GM10847 (cell line): Measurements from ENCODE around the gene RAB4A.

Experiments used
- POLR2A ChIP-seq: IDR thresholded peaks from 2 replicates; pipeline ENCODE4 v1.6.1; 2011; ENCODE audit not compliant: insufficient read length; ENCODE audit errors: extremely low read depth

RAB4A gene

GRCh38 chr1:229278120-229278741 is 7.3 kb downstream of the RAB4A start:
- no peak for TF ChIP-seq POLR2A

GRCh38 chr1:229279242-229279641 is 8.3 kb downstream of the RAB4A start:
- TF ChIP-seq POLR2A, result no peak

- no peak for TF ChIP-seq POLR2A
Measured at GRCh38 chr1:229280037-229280828, 9.3 kb downstream of the RAB4A start.

- no peak for TF ChIP-seq POLR2A
Measured at GRCh38 chr1:229280921-229281320, 10.0 kb downstream of the RAB4A start.

- no peak for TF ChIP-seq POLR2A
Measured at GRCh38 chr1:229281339-229281926, 10.5 kb downstream of the RAB4A start.

- TF ChIP-seq POLR2A, result no peak
Measured at GRCh38 chr1:229282295-229282823, 11.4 kb downstream of the RAB4A start.

GRCh38 chr1:229283183-229283611 is 12.3 kb downstream of the RAB4A start:
- no peak for TF ChIP-seq POLR2A

GRCh38 chr1:229284887-229285286 is 14.0 kb downstream of the RAB4A start:
- TF ChIP-seq POLR2A, result no peak

GRCh38 chr1:229285440-229285839 is 14.5 kb downstream of the RAB4A start:
- TF ChIP-seq POLR2A, result no peak

- TF ChIP-seq POLR2A, result no peak
Measured at GRCh38 chr1:229286099-229286766, 15.3 kb downstream of the RAB4A start.

- no peak for TF ChIP-seq POLR2A
Measured at GRCh38 chr1:229287267-229287666, 16.4 kb downstream of the RAB4A start.

GRCh38 chr1:229288516-229288915 is 17.6 kb downstream of the RAB4A start:
- no peak for TF ChIP-seq POLR2A

- no peak for TF ChIP-seq POLR2A
Measured at GRCh38 chr1:229293528-229294204, 22.8 kb downstream of the RAB4A start.

GRCh38 chr1:229295745-229296144 is 24.8 kb downstream of the RAB4A start:
- no peak for TF ChIP-seq POLR2A

- no peak for TF ChIP-seq POLR2A
Measured at GRCh38 chr1:229296541-229296941, 25.6 kb downstream of the RAB4A start.
